ENCODE results near the gene FAM76A.
"Not testable (repeated sequence)": the region's sequence is repeated elsewhere in the genome, so short reads cannot be mapped to it uniquely, and the experiment has no call there.

The FAM76A gene

DNA sequence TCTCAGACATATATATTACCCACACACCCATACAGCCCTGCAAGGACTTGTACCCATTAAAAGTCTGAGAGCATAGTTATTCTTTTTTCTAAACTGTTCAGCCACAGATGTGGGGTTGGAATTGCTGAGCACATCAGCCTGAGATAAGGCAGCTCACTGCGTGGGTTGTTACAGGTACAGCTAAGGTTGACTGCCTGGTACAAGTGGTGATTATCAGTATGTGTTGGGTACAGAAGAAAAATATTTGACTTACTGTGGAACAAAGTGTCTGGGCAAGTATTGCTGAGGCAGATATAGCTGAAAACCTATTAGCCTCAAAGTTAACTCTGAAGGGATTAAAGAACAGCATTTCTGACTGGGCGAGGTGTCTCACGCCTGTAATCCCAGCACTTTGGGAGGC lies 52.3 kb downstream of the FAM76A start:
- no peak for DNase-seq (ENCODE audit: low spot score)

DNA sequence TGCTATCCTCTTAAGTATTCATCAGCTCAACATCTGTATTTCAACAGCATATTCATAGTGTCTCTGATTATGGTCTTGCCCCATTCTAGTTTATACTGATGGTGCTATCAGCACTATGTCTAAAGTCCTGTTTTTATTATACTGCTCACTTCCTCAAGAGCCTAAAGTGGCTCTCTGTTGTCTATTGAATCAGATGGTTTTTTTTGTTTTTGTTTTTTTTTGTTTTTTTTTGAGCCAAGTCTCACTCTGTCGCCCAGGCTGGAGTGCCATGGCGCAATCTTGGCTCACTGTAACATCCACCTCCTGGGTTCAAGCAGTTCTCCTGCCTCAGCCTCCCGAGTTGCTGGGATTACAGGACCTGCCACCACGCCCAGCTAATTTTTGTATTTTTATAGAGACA lies 53.4 kb downstream of the FAM76A start:
- DNase-seq (ENCODE audit: low spot score): no peak

DNA sequence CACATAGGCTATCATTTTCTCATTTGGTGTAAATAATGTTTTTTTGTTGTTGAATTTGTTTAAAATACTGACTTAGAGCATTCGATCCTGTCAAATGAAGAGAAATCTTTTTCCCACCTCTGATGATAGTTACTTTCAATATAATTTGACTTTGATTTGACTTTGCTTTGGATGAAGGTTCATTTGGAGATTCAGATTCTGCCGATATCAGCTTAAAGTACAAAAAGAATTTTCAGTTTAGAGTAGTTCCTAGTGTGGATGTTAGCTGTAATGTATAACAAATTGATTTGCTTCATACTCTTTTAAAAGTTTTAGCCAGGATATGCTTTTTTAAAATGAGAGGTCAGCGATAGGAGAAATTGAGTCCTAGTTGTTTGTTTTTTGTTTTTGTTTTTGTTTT lies 57.2 kb downstream of the FAM76A start:
- no peak for DNase-seq (ENCODE audit: low spot score)

GRCh38 chr1:27784700-27785099 lies 58.9 kb downstream of the FAM76A start:
- DNase-seq (ENCODE audit: low spot score): no peak

- no peak for DNase-seq (ENCODE audit: low spot score)
Observed at GRCh38 chr1:27785781-27786455, 60.2 kb downstream of the FAM76A start.

GRCh38 chr1:27787895-27788294 lies 62.1 kb downstream of the FAM76A start:
- DNase-seq (ENCODE audit: low spot score): no peak

DNA sequence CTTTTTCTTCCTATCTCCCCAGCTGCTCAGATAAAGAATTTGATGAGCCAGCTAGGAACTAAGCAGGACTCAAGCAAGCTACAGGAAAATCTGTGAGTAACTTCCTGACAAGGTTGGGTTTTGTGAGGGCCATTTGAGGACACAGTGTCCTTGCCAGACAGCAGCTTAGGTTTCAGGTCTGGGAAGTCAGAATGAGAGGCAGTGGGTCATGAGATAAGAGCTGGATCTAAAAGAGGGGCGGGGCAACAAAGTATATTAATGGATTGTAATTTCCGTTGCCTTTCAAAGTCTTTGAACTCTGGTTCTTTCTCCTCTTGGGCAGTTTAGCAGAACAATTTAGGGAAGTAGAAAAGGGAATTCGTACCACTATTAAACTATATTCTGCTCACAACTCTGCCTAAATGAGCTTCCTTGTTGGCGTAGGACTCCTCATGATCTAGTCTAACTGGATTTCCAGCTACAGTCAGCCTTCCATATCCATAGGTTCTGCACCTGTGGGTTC lies 63.8 kb downstream of the FAM76A start:
- DNase-seq (ENCODE audit: low spot score): no peak

DNA sequence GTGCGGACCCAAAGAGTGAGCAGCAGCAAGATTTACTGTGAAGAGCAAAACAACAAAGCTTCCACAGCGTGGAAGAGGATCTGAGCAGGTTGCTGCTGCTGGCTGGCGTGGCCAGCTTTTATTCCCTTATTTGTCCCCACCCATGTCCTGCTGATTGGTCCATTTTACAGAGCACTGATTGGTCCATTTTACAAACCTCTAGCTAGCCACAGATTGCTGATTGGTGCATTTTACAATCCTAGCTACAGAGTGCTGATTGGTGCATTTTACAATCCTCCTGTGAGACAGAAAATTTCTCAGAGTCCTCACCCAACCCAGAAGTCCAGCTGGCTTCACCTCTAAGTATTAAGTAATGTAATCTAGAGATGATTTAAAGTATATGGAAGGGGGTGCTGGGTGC lies 64.5 kb downstream of the FAM76A start:
- not testable (repeated sequence) for DNase-seq (ENCODE audit: low spot score)

GRCh38 chr1:27795601-27796000 lies 69.8 kb downstream of the FAM76A start:
- DNase-seq (ENCODE audit: low spot score): no peak

DNA sequence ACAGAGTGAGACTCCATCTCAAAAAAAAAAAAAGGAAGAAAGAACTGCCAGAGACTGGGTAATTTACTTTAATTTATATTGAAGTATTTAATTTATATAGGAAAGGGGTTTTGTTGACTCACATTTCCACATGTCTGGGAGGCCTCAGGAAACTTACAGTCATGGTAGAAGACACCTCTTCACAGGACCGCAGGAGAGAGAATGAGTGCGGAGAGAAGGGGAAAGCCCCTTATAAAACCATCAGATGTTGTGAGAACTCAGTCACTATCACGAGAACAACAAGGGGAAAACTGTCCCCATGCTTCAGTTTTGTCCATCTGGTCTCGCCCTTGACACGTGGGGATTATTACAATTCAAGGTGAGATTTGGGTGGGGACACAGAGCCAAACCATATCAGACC lies 79.0 kb downstream of the FAM76A start:
- DNase-seq (ENCODE audit: low spot score): no peak

GRCh38 chr1:27806758-27807157 lies 81.0 kb downstream of the FAM76A start:
- no peak for DNase-seq (ENCODE audit: low spot score)

GRCh38 chr1:27807385-27807784 lies 81.6 kb downstream of the FAM76A start:
- no peak for DNase-seq (ENCODE audit: low spot score)

DNA sequence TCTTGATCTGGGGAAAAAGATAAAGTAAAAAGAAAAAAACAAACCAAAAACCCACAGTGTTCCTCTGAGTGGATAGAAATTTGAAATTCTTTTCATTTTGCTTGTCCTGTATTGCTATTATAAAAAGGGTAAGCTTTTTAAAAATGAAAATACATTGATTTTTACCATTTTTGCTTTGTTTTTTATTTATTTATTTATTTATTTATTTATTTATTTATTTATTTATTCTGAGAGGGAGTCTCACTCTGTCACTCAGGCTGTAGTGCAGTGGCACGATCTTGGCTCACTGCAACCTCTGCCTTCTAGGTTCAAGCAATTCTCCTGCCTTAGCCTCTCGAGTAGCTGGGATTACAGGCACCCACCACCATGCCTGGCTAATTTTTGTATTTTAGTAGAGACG lies 82.4 kb downstream of the FAM76A start:
- not testable (repeated sequence) for DNase-seq (ENCODE audit: low spot score)

DNA sequence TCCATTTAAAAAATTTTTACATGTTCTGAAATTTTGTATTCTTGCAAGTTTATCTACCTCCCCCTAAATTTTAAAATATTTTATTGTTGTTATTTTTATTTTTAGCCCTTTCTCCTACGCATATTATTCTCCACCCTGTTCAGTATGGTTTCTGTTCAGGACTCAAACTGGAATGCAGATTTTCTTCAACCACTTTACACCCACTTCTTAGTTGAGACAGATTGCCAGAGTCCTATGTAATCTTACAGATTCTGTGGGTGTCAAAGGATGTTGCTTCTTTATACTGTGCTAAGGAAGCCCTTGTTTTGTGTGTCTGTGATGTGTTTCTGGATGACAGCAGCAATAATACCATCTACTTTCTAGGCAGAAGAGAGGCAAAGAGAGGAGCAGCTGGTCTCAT lies 84.1 kb downstream of the FAM76A start:
- DNase-seq (ENCODE audit: low spot score): no peak

DNA sequence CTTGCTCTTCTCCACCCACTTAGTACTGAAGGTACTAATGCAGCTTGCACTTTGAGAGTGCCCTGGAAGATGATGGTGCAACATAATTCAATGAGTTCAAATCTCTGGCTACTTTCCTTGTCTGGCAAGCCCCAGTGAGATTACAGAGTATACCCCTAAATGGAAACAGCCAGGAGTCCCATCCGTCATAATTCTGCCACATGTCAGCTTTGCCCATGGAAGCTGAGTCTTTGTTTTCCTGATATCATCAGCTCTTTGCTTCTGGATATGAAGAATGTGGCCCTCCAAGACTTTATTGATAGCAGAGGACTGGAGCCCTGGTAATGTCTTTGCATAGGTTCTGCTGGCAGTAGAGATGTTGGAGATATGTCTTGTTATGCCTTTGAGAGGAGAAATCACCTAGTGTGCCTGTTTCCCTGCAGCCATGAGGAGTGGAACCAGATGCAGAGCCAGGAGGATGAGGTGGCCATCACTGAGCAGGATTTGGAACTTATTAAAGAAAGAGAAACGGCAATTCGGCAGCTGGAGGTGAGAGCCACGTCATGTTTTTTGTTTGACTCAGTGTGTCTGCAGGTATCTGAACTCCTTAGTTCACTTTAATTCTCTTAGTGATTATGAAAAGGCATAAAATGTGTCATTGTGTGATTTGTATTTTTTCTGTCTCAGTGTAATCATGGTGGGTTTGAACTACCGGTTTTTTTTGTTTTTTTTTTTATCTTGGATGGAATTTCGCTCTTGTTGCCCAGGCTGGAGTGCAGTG lies 86.2 kb downstream of the FAM76A start:
- no peak for DNase-seq (ENCODE audit: low spot score)

Measured in hematopoietic multipotent progenitor cell treated with erythropoietin and hydrocortisone succinate and interleukin-3 and kit ligand, for 17 days (in vitro differentiated cells).